NOMO-1 (cell line): ENCODE results near the gene SPSB1.

Experiments used
- DNase-seq, 2 experiments: peaks; one replicate each; lab custom pipeline; 2025; ENCODE audit not compliant: unreplicated experiment in 2 of 2; lab: John Stamatoyannopoulos, UW

SPSB1 gene

GRCh38 chr1:9292361-9293240, at the start of gene SPSB1:
TSS of gene SPSB1 (plus strand) at chr1:9292894. CDS start at chr1:9355892, 62,998 bp downstream.
- DNase-seq = peak; percentile 62 to 69

GRCh38 chr1:9243066-9243739, 49.5 kb upstream of the SPSB1 start:
- no peak for DNase-seq

GRCh38 chr1:9244501-9245229, 48.0 kb upstream of the SPSB1 start:
- DNase-seq = peak; percentile 31 to 50

DNA sequence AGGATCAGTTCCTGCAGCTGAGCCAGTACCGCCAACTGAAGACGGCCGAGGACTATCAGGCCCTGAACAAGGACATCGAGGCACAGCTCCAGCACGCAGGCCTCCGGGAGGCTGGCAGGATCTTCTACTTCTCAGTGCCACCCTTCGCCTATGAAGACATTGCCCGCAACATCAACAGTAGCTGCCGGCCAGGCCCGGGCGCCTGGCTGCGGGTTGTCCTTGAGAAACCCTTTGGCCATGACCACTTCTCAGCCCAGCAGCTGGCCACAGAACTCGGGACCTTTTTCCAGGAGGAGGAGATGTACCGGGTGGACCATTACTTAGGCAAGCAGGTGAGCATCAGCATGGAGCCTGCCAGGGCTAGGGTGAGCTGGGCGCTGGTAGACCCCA, 47.5 kb upstream of the SPSB1 start:
- no peak for DNase-seq

GRCh38 chr1:9245661-9246060, 47.0 kb upstream of the SPSB1 start:
- DNase-seq = no peak

GRCh38 chr1:9246215-9246614, 46.5 kb upstream of the SPSB1 start:
- DNase-seq = no peak

- no peak for DNase-seq
Observed at GRCh38 chr1:9246841-9247785, 45.6 kb upstream of the SPSB1 start.

GRCh38 chr1:9247894-9248293, 44.8 kb upstream of the SPSB1 start:
- DNase-seq = no peak

GRCh38 chr1:9248341-9249262, 44.1 kb upstream of the SPSB1 start:
- DNase-seq = no peak

DNA sequence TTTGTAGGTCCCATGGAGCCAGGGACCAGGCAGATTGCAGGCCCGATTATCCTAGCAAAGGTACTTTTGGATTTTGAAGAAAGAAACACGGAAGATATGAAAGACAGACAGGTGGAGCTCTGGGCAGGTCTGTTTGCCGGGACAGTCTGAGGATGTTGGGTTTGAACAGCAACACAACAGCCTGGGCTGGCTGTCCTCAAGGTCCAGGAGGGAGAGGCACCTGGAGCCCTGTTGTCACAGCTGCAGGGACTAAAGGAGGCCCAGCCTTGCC, 43.5 kb upstream of the SPSB1 start:
- no peak for DNase-seq

GRCh38 chr1:9249534-9250410, 42.9 kb upstream of the SPSB1 start:
- DNase-seq = peak; percentile 22 to 38

GRCh38 chr1:9250411-9251381, 42.0 kb upstream of the SPSB1 start:
- no peak for DNase-seq

GRCh38 chr1:9251501-9251900, 41.2 kb upstream of the SPSB1 start:
- no peak for DNase-seq

DNA sequence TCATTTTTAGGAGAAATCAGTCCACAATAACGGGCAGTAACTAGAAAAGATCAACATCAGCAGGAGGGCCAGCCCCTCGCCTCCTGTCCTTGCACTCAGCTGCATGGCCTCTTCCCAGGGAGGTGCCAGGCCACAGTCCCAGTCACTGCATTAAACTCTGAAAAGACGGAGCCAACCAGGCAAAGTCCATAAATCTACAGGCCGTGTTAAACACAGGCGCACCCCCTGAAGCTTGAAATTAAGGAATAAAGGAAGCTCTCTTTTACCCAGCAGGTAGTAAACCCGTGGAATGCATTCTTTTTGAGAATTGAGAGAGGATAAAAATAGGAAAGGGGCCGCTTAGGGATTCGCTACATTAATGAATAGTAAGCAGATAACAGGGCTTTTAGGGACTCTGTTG, 39.7 kb upstream of the SPSB1 start:
- no peak for DNase-seq

- DNase-seq = no peak
Observed at GRCh38 chr1:9253453-9254105, 39.1 kb upstream of the SPSB1 start.

GRCh38 chr1:9256332-9256731, 36.4 kb upstream of the SPSB1 start:
- no peak for DNase-seq

DNA sequence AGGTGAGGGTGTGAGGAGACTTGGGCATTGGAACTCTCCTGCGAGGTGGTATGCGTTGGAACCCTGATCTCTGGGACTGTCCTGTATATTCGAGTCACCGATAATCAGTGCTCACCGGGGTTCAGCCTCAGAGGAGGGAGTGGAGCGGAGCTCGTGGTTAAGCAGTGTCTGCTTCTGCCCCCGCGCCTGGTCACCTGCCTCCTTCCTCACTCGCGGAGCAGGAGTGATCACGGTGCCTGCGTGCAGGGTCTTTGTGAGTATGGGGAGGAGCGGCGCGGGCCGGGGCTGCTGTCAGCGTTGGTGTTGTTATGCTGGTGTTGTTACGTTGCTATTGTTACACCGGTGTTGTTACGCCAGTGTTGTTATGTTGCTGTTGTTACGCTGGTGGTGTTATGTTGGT, 34.8 kb upstream of the SPSB1 start:
- no peak for DNase-seq
